Measurements from ENCODE around the gene P2RX7.

- TF ChIP-seq REST (IDR thresholded peaks at IDR 0.05; ENCODE audit: insufficient read depth in 1 of 2, low read depth in 2 of 2, low read length in 2 of 2), result no peak
- no peak for TF ChIP-seq POLR2AphosphoS5 (IDR thresholded peaks at IDR 0.05; ENCODE audit: low read depth, low read length)
- no peak for TF ChIP-seq SIN3A (IDR thresholded peaks at IDR 0.05; ENCODE audit: borderline replicate concordance, insufficient read depth, low read length)
- no peak for TF ChIP-seq TAF1 (IDR thresholded peaks at IDR 0.05; ENCODE audit: borderline replicate concordance, insufficient read depth, low read length)
Observed at GRCh38 chr12:121114806-121115205, 17.9 kb upstream of the P2RX7 start.
